Activated CD8-positive, alpha-beta memory T cell treated with anti-CD3 and anti-CD28 coated beads, Interleukin-2, amount 50 U/mL, for 4 hours (primary cell): Measurements from ENCODE around the gene VCAN.
A peak's percentile ranks its signal among the peaks of the same experiment; 100 is the strongest.
"Not testable (repeated sequence)": the region's sequence is repeated elsewhere in the genome, so short reads cannot be mapped to it uniquely, and the experiment has no call there.

Experiments used
- DNase-seq: peaks from one replicate; pipeline ENCODE4 v3.0.0-alpha.2; 2020

Gene VCAN

GRCh38 chr5:83471405-83472212 is at the start of gene VCAN:
Gene VCAN (plus strand): TSS chr5:83471744. CDS start chr5:83483519, 11,775 bp downstream.
- DNase-seq, result no peak

GRCh38 chr5:83422284-83422683 is 49.3 kb upstream of the VCAN start:
- DNase-seq, result no peak

- DNase-seq, result no peak
Measured at GRCh38 chr5:83426855-83427254, 44.7 kb upstream of the VCAN start.

GRCh38 chr5:83428126-83428525 is 43.4 kb upstream of the VCAN start:
- no peak for DNase-seq

GRCh38 chr5:83428890-83429289 is 42.7 kb upstream of the VCAN start:
- DNase-seq, result no peak

- DNase-seq, result peak; percentile 28
Measured at GRCh38 chr5:83430130-83431010, 41.2 kb upstream of the VCAN start.

- no peak for DNase-seq
Measured at GRCh38 chr5:83433891-83434290, 37.7 kb upstream of the VCAN start.

- DNase-seq, result no peak
Measured at GRCh38 chr5:83434946-83435345, 36.6 kb upstream of the VCAN start.

GRCh38 chr5:83436276-83436675 is 35.3 kb upstream of the VCAN start:
- no peak for DNase-seq

GRCh38 chr5:83437697-83438096 is 33.8 kb upstream of the VCAN start:
- DNase-seq, result not testable (repeated sequence)

- DNase-seq, result no peak
Measured at GRCh38 chr5:83440826-83441225, 30.7 kb upstream of the VCAN start.

- DNase-seq, result no peak
Measured at GRCh38 chr5:83441747-83442146, 29.8 kb upstream of the VCAN start.

GRCh38 chr5:83443534-83443933 is 28.0 kb upstream of the VCAN start:
- no peak for DNase-seq

GRCh38 chr5:83444445-83444844 is 27.1 kb upstream of the VCAN start:
- DNase-seq, result no peak

GRCh38 chr5:83446253-83446947 is 25.1 kb upstream of the VCAN start:
- no peak for DNase-seq

GRCh38 chr5:83447533-83447932 is 24.0 kb upstream of the VCAN start:
- no peak for DNase-seq

GRCh38 chr5:83450183-83450966 is 21.2 kb upstream of the VCAN start:
- DNase-seq, result no peak

GRCh38 chr5:83450967-83451248 is 20.6 kb upstream of the VCAN start:
- no peak for DNase-seq

GRCh38 chr5:83451955-83452354 is 19.6 kb upstream of the VCAN start:
- DNase-seq, result no peak

- DNase-seq, result no peak
Measured at GRCh38 chr5:83453937-83454336, 17.6 kb upstream of the VCAN start.

- no peak for DNase-seq
Measured at GRCh38 chr5:83464261-83464660, 7.3 kb upstream of the VCAN start.

GRCh38 chr5:83467371-83468035 is 4.0 kb upstream of the VCAN start:
- DNase-seq, result no peak
